Measurements from ENCODE around the gene ARID3B. TPM values are rescaled to one million over a fixed set of nuclear protein-coding genes. Genes with fewer than 3 reads are reported as not detected.
"Not testable (repeated sequence)": the region's sequence is repeated elsewhere in the genome, so short reads cannot be mapped to it uniquely, and the experiment has no call there.

ARID3B gene
- 10 to 100 TPM; 23.4 to 23.5 TPM for total RNA-seq

DNA sequence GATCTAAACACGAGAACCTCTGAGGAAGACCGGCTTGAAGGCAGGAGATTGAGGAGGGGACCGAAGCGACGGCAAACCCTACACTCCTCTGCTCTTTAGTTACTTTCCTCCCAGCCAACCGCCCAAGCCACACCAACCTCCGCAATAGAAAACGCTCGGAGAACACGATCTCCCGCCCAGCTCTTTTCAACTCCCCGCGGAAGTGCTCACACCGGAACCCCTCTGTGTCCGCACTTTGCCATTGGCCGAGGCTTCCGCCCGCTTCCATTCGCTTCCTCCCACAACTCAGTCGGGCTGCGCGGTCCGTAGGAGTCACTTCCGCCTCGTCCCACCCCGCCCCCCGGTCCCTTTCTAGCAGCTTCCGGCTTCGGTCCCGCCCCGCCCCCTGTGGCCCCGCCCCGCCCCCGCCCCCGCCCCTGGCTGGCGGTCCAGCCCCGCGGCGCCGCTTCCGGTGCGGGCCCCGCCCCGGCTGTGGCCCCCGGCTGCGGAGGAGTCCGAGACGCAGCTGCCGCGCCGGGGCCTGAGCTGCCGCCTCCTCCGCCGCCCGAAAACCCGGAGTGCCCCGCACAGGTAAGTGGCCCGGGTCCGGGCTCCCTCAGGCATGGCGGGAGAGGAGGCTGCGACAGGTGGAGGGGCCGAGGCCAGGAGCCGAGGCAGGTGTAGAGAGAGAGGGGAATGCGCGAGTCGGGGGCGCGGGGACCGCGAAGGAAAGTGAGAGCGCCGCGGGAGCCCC, at the start of gene ARID3B:
TSS of gene ARID3B (plus strand) at position 460 of the 733 bp plus-strand sequence. CDS start 2,717 bp downstream, outside the sequence.
- peaks cover 33% of the 10 kb centered on the region for H3K36me3 Mint-ChIP-seq
- peak; percentile 94 for DNase-seq
- peaks cover 38% of the 10 kb centered on the region for H3K4me1 Mint-ChIP-seq
- peak within 1 kb of the TSS; percentile 99 for H3K4me3 Mint-ChIP-seq
- no peaks in the 10 kb centered on the region for H3K9me3 Mint-ChIP-seq
- no peaks in the 10 kb centered on the region for H3K27me3 Mint-ChIP-seq
- peak within 1 kb of the TSS; percentile 96 for H3K27ac Mint-ChIP-seq

GRCh38 chr15:74496648-74497047, 44.4 kb upstream of the ARID3B start:
- H3K4me1 Mint-ChIP-seq, result no peaks in the 10 kb centered on the region

GRCh38 chr15:74497584-74497983, 43.4 kb upstream of the ARID3B start:
- H3K27ac Mint-ChIP-seq, result no peak overlapping the region
- no peak overlapping the region for H3K4me3 Mint-ChIP-seq
- no peaks in the 10 kb centered on the region for H3K36me3 Mint-ChIP-seq
- DNase-seq, result no peak
- no peaks in the 10 kb centered on the region for H3K9me3 Mint-ChIP-seq
- H3K27me3 Mint-ChIP-seq, result no peaks in the 10 kb centered on the region
- H3K4me1 Mint-ChIP-seq, result no peaks in the 10 kb centered on the region

More at GRCh38 chr15:74496648-74497047, 44.4 kb upstream of the ARID3B start:
- H3K27me3 Mint-ChIP-seq, result no peaks in the 10 kb centered on the region
- H3K4me3 Mint-ChIP-seq, result no peak overlapping the region
- no peaks in the 10 kb centered on the region for H3K9me3 Mint-ChIP-seq
- peaks cover 2% of the 10 kb centered on the region for H3K36me3 Mint-ChIP-seq
- H3K27ac Mint-ChIP-seq, result no peak overlapping the region
- DNase-seq, result no peak

DNA sequence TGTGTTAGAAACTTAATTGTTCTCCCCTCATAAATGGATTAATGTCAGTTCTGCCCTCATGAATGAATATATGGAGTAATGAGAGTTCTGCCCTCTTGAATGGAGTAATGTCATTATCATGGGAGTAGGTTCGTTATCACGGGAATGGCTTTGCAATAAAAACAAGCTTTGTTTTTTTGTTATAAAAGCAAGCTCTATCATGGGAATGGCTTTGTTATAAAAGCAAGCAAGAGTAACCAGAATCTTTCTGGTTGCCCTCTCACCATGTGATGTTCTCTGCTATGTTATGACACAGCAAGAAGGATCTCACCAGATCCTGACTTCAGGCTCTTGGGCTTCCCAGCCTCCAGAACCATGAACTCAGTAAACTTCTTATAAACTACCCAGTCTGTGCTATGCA, 41.7 kb upstream of the ARID3B start:
- Mint-ChIP-seq H3K36me3 (peaks cover 3% of the 10 kb centered on the region), H3K4me1 (no peaks in the 10 kb centered on the region), H3K9me3 (no peaks in the 10 kb centered on the region), H3K4me3 (no peak overlapping the region), H3K27me3 (no peaks in the 10 kb centered on the region), H3K27ac (no peak overlapping the region)
- no peak for DNase-seq

GRCh38 chr15:74500401-74500800, 40.6 kb upstream of the ARID3B start:
- peaks cover 3% of the 10 kb centered on the region for H3K36me3 Mint-ChIP-seq
- H3K4me3 Mint-ChIP-seq, result no peak overlapping the region
- no peaks in the 10 kb centered on the region for H3K27me3 Mint-ChIP-seq
- no peaks in the 10 kb centered on the region for H3K9me3 Mint-ChIP-seq
- H3K4me1 Mint-ChIP-seq, result no peaks in the 10 kb centered on the region
- no peak overlapping the region for H3K27ac Mint-ChIP-seq
- DNase-seq, result no peak

- H3K36me3 Mint-ChIP-seq, result peaks cover 3% of the 10 kb centered on the region
- H3K4me3 Mint-ChIP-seq, result no peak overlapping the region
- H3K4me1 Mint-ChIP-seq, result no peaks in the 10 kb centered on the region
- no peaks in the 10 kb centered on the region for H3K27me3 Mint-ChIP-seq
- no peak overlapping the region for H3K27ac Mint-ChIP-seq
- no peak for DNase-seq
- H3K9me3 Mint-ChIP-seq, result no peaks in the 10 kb centered on the region
Measured at GRCh38 chr15:74502301-74502700, 38.7 kb upstream of the ARID3B start.

GRCh38 chr15:74504418-74504817, 36.6 kb upstream of the ARID3B start:
- Mint-ChIP-seq H3K27ac (no peak overlapping the region), H3K4me3 (no peak overlapping the region), H3K9me3 (no peaks in the 10 kb centered on the region), H3K4me1 (no peaks in the 10 kb centered on the region), H3K27me3 (no peaks in the 10 kb centered on the region), H3K36me3 (peaks cover 3% of the 10 kb centered on the region)
- no peak for DNase-seq

DNA sequence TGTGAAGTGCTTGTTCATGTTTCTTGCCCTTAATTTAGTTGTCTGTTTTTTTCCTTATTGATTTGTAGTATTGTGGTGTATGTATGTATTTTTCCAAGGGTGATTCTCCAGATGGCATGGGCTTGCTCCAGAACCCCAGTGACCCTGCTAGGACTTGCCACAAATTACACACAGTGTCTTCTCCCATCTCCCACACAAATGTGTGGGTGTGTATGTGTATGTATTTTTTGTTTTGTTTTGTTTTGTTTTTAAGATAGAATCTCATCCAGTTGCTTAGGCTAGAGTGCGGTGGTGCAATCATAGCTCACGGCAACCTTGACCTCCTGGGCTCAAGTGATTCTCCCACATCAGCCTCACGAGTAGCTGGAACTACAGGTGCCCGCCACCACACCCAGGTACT, 36.2 kb upstream of the ARID3B start:
- H3K27me3 Mint-ChIP-seq, result no peaks in the 10 kb centered on the region
- H3K27ac Mint-ChIP-seq, result no peak overlapping the region
- H3K4me1 Mint-ChIP-seq, result no peaks in the 10 kb centered on the region
- no peak overlapping the region for H3K4me3 Mint-ChIP-seq
- no peak for DNase-seq
- no peaks in the 10 kb centered on the region for H3K9me3 Mint-ChIP-seq
- H3K36me3 Mint-ChIP-seq, result peaks cover 3% of the 10 kb centered on the region

GRCh38 chr15:74505837-74506514, 35.0 kb upstream of the ARID3B start:
- peaks cover 3% of the 10 kb centered on the region for H3K36me3 Mint-ChIP-seq
- no peaks in the 10 kb centered on the region for H3K4me1 Mint-ChIP-seq
- no peak for DNase-seq
- no peaks in the 10 kb centered on the region for H3K27me3 Mint-ChIP-seq
- no peak overlapping the region for H3K4me3 Mint-ChIP-seq
- H3K27ac Mint-ChIP-seq, result no peak overlapping the region
- H3K9me3 Mint-ChIP-seq, result no peaks in the 10 kb centered on the region

- Mint-ChIP-seq H3K4me3 (no peak overlapping the region), H3K27me3 (no peaks in the 10 kb centered on the region), H3K27ac (no peak overlapping the region), H3K9me3 (no peaks in the 10 kb centered on the region), H3K36me3 (peaks cover 3% of the 10 kb centered on the region), H3K4me1 (no peaks in the 10 kb centered on the region)
- no peak for DNase-seq
Measured at GRCh38 chr15:74506515-74506840, 34.5 kb upstream of the ARID3B start.

GRCh38 chr15:74511583-74511982, 29.4 kb upstream of the ARID3B start:
- H3K4me3 Mint-ChIP-seq, result no peak overlapping the region
- H3K27ac Mint-ChIP-seq, result no peak overlapping the region
- H3K36me3 Mint-ChIP-seq, result no peaks in the 10 kb centered on the region
- H3K4me1 Mint-ChIP-seq, result peaks cover 9% of the 10 kb centered on the region
- DNase-seq, result no peak
- no peaks in the 10 kb centered on the region for H3K27me3 Mint-ChIP-seq
- no peaks in the 10 kb centered on the region for H3K9me3 Mint-ChIP-seq

DNA sequence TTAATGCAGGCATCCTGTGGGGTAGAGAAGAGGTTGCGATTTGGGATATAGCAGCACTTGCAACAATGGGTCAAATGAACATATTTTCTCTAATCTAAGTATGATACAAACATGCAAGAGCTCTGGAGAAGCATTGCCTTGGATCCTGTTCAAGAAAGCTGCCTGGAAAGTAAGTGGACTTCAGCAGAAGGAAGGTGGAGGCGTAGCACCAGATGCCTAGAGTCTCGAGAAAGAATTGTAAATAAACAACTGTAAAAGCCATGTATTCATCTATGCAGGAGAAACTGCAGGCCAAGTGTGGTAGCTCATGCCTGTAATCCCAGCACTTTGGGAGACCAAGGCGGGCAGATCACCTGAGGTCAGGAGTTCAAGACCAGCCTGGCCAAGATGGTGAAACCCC, 27.0 kb upstream of the ARID3B start:
- not testable (repeated sequence) for H3K36me3 Mint-ChIP-seq, H3K4me1 Mint-ChIP-seq, H3K27ac Mint-ChIP-seq, H3K27me3 Mint-ChIP-seq, H3K9me3 Mint-ChIP-seq, DNase-seq, H3K4me3 Mint-ChIP-seq

- Mint-ChIP-seq H3K27me3 (no peaks in the 10 kb centered on the region), H3K9me3 (no peaks in the 10 kb centered on the region), H3K27ac (no peak overlapping the region), H3K36me3 (no peaks in the 10 kb centered on the region), H3K4me1 (peaks cover 4% of the 10 kb centered on the region), H3K4me3 (no peak overlapping the region)
- no peak for DNase-seq
Measured at GRCh38 chr15:74517096-74517495, 23.9 kb upstream of the ARID3B start.

- H3K9me3 Mint-ChIP-seq, result no peaks in the 10 kb centered on the region
- no peak overlapping the region for H3K4me3 Mint-ChIP-seq
- H3K4me1 Mint-ChIP-seq, result no peaks in the 10 kb centered on the region
- H3K36me3 Mint-ChIP-seq, result no peaks in the 10 kb centered on the region
- H3K27ac Mint-ChIP-seq, result no peak overlapping the region
- H3K27me3 Mint-ChIP-seq, result no peaks in the 10 kb centered on the region
- DNase-seq, result no peak
Measured at GRCh38 chr15:74519311-74519710, 21.7 kb upstream of the ARID3B start.

DNA sequence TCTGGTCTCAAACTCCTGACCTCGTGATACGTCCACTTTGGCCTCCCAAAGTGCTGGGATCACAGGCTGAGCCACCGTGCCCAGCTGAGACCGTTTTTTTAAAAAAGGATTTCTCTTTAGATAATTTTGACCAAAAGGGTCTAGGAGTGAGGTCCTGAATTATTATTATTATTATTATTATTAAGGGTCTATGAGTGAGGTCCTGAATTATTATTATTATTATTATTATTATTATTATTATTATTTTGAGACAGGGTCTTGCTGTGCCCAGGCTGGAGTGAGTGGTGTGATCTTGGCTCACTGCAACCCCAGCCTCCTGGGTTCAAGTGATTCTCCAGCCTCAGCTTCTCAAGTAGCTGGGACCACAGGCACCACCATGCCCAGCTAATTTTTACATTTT, 20.6 kb upstream of the ARID3B start:
- no peak overlapping the region for H3K27ac Mint-ChIP-seq
- H3K4me3 Mint-ChIP-seq, result no peak overlapping the region
- H3K36me3 Mint-ChIP-seq, result no peaks in the 10 kb centered on the region
- no peaks in the 10 kb centered on the region for H3K27me3 Mint-ChIP-seq
- DNase-seq, result no peak
- no peaks in the 10 kb centered on the region for H3K9me3 Mint-ChIP-seq
- H3K4me1 Mint-ChIP-seq, result no peaks in the 10 kb centered on the region

DNA sequence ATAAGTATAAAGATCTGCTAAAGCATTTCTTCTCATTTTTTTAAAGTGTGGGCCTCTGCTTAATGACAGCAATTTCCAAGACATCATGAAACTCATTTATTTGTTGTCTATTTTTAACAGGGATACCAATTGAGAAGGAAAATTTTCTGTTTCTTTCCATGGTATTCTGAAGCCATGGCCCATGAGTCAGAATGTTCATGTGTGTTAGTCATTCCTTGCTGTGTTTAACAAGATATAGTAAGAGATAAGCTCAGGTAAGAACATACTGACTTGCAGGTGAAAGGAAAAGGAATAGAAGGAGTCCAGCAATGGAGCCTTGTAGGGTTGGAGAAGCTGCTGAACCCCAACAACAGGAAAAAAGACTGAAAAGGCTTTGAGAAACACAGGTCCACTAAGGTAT, 17.0 kb upstream of the ARID3B start:
- no peaks in the 10 kb centered on the region for H3K27me3 Mint-ChIP-seq
- no peak overlapping the region for H3K27ac Mint-ChIP-seq
- H3K4me1 Mint-ChIP-seq, result no peaks in the 10 kb centered on the region
- no peaks in the 10 kb centered on the region for H3K36me3 Mint-ChIP-seq
- H3K9me3 Mint-ChIP-seq, result no peaks in the 10 kb centered on the region
- H3K4me3 Mint-ChIP-seq, result no peak overlapping the region
- DNase-seq, result no peak
